H54 (cell line): ENCODE results near the gene PRPF40A.

Experiments used
- DNase-seq: peaks from one replicate; pipeline ENCODE4 v3.0.0; 2011; ENCODE audit warnings: low spot score, mixed read lengths; ENCODE audit not compliant: insufficient read length
- FAIRE-seq: peaks from 3 replicates; lab custom pipeline; 2011; peaks lifted over from hg19 to GRCh38; lab: Jason Lieb, UNC
- POLR2A ChIP-seq: IDR thresholded peaks from 2 replicates; pipeline ENCODE4 v1.6.1; 2011; ENCODE audit warnings: low read depth, mild to moderate bottlenecking, low read length

Gene PRPF40A

DNA sequence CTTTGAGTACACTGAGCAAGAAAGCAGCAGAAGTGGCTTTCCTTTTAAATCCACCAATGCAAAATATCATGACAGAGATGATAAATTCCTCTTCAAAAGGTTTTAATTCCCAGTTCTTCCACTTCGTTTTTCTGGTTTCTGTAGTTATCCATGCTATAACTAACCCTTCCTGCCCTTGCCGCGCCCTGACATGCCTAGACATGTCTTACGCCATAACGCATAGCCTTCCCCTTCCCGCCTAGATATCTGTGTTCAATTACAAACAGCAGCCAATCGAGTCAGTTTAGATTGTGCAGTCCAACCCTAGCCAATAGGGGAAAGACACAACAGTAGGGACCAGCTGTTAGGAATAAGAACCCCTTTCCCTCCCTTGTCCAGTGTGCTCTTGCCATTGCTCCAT lies 16.1 kb downstream of the PRPF40A start:
- DNase-seq, result no peak
- no peak for FAIRE-seq
- TF ChIP-seq POLR2A, result no peak

DNA sequence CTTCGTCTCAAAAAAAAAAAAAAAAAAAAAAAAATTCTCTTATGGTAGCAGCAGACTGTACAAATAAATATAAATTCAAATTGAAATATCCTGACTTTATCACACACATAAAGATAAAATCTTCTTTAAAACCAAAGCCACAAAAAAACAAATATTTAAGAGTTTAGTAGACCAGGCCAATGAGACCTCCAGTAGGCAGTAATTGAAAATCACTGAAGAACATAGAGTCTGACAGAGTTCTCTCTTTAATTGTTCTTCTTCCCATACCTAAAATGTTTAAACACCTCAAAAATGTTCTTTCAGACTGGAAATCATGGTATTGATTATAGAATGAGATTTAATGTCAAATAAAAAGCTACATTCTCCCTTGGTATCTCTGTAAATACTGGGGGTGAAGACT lies 20.8 kb downstream of the PRPF40A start:
- DNase-seq (no peak), FAIRE-seq (no peak)
- no peak for TF ChIP-seq POLR2A

DNA sequence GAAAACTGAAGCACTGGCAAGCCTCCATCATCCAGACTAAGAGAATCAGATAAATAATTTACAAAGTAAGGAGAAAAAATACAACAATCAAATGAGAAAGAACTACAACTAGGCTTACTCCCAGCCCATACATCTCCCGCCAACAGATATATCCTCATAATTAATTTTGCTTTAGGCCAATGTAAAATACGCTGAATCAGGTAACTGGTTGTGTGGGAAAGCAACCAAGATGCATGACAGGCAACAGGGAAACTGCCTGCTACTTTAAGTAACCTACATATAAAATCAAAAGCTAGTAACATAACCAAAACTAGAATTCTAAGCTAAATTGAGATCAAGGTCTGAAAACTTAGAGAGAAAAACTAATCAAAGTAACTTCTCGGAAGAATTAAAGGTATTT lies 21.5 kb downstream of the PRPF40A start:
- TF ChIP-seq POLR2A, result no peak
- FAIRE-seq (no peak), DNase-seq (no peak)

DNA sequence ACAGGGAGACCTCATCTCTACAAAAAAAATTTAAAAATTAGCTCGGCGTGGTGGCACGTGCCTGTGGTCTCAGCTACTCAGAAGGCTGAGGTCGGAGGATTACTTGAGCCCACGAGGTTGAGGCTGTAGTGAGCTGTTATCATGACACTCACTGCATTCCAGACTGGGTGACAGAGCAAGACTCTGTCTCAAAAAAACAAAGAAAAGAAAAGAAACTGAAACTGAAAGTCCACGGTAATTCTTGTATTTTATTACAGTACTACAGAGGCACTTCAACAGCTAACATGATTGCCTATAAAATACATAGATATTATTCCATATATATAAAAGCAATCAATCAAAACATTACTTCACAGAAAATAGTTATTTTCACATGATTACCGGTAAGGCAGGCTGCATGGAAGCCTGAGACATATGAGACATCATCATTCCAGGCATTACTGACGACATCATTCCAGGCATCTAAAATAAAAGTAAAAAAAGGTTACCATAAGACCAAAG lies 23.1 kb downstream of the PRPF40A start:
- DNase-seq (no peak), FAIRE-seq (peak; percentile 89)
- no peak for TF ChIP-seq POLR2A

DNA sequence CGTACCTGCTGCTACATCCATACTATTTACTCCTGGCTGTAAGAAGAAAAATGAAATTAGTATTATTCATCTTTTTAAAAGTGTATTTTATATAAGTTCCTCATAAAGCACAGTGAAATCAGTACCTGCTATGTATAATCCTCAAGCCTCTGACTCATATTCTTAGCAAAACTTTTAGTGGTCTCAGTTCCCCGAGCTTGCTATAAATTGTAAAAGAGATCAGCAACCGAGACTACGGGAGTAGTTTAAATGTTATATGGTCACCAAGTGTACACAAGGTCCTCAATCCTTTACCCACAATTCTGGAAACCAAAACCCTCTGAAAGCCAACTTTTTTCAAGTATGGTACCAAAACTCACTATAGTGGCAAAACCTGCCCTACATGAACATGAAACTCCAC lies 24.2 kb downstream of the PRPF40A start:
- DNase-seq (no peak), FAIRE-seq (no peak)
- TF ChIP-seq POLR2A, result no peak

DNA sequence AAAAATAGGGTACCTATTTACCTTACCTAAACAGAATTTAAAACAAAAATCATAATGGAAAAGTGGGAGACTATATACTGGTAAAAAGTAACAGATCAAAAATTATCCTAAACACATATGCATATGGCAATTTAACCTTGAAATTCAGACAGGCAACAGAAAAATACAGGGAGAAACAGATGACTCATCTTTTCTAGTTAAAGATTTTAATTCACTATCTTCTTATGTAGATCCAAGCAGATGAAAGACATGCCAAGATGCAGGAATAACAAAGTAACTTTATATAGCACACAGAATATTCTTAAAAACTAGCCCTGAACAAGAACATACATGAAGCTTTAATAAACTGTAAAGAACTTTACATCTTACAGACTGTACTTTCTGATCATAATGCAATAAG lies 30.9 kb downstream of the PRPF40A start:
- FAIRE-seq, result no peak

DNA sequence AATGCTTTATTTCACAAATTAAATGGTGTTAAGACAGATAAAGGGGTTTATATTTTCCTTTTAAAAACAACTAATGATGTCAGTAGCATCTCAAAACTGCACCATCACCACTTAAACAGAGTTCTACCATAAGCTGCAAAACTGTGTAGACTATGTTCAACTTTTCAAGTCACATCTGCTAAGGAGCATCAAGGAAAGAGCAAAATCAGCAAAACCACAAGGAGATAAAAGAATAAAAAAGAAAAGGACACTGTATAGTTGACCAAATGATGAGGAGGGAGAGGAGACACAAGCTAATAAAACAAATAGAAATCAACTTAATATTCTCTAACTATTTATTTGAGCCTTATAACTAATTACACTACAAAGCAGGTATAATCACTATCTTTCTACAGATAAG lies 33.9 kb downstream of the PRPF40A start:
- FAIRE-seq (peak; percentile 33), DNase-seq (no peak)
- no peak for TF ChIP-seq POLR2A

More for the DNA sequence above, 30.9 kb downstream of the PRPF40A start:
- DNase-seq, result no peak
- TF ChIP-seq POLR2A, result no peak

DNA sequence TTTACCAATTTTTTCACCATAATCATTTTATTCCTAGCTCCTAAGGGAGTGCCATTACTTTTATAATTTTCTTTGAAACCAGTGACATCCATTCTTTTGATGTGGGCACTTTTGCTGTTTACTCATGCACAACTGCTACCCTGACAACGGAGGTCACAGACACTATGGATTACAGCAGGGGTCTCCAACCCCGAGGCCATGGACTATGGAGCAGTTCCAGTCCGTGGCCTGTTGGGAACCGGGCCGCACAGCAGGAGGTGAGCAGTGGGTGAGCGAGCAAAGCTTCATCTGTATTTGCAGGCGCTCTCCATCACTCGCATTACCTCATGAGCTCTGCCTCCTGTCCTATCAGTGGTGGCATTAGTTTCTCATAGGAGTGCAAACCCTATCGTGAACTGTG lies 34.6 kb downstream of the PRPF40A start:
- no peak for FAIRE-seq
- no peak for TF ChIP-seq POLR2A
- no peak for DNase-seq

DNA sequence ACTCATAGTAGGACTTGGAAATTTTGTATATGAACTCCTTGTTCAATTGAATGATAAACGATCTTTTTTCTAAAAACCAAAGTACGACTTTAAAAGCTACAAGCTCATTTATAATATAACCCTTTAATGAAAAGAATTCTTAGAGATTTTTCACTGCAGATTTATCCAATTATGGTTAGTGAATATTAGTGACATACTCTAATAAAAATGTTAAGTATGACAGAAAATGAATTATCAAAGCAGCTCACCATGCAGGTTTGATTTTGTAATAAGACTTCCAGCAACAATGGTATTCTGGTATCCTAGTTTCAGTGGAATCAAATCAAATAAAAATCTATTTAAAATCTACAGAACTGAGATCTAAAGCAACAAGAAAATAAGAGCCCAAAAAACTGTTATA lies 38.5 kb downstream of the PRPF40A start:
- no peak for FAIRE-seq
- no peak for TF ChIP-seq POLR2A
- DNase-seq, result no peak

DNA sequence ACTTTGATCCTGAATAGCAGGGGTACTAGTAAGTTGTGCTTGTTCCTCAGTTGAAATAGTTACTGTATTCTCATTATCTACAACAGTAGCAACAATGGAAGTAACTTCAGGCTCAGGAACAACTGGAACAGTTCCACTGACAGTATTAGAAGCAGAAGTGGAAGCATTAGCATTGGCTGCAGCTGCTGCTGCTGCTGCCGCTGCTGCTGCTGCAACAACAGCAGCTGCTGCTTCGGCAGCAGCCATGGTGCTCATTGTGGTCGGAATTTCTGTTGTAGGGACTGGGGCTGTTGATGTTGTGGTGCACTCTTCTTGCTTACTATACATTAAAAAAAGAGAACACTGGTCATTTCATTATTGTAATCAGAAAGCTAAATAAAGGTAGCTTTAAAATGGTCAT lies 40.8 kb downstream of the PRPF40A start:
- DNase-seq (no peak), FAIRE-seq (no peak)
- TF ChIP-seq POLR2A, result no peak

DNA sequence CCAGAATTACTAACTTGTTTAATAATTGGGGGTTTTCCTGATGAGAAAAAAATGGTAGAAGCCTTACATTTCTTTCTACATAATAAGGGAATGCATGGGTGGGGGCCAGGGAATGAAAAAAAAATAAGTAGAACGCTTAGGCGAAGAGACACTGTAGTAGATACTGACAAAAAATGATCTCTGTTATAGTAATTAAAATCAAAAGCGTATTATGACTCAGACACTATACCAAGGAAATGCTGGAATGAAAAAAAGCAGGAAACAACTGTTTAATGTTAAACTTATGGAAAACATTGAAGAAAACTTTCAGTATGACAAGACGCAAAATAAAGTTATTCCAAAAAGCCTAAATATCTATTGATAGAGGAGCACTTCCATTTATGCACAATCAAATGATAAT lies 42.9 kb downstream of the PRPF40A start:
- no peak for FAIRE-seq
- no peak for TF ChIP-seq POLR2A
- DNase-seq, result no peak

DNA sequence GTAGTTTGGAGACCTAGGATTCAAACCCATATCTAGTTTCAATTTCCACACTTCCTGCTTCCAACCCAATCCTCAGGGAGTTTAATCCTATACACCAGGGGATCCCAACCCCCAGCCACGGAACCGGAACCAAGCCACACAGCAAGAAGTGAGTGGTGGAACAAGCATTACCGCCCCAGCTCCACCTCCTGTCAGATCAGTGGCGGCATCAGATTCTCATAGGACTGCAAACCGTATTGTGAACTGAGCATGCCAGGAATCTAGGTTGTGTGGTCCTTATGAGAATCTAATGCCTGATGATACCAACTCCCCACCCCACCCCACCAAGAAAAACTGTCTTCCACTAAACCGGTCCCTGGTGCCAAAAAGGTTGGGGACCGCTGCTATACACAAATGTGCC lies 52.5 kb downstream of the PRPF40A start:
- DNase-seq (no peak), FAIRE-seq (no peak)
- no peak for TF ChIP-seq POLR2A

DNA sequence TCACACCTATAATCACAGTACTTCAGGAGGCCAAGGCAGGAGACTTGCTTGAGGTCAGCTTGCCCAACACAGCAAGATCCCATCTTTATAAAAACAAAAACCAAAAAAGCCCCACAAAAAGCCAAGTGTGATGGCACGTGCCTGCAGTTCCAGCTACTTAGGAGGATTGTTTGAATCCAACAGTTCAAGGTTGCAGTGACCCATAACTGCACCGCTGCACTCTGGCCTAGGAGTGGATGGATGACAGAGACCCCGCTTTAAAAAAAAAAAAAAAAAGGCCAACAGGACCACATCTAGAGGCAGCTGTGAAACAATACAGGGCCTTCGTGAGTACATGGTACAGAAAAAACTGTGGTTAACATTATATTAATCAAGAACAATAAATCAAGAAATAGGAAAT lies 56.2 kb downstream of the PRPF40A start:
- TF ChIP-seq POLR2A, result no peak
- DNase-seq, result no peak
- FAIRE-seq, result no peak

DNA sequence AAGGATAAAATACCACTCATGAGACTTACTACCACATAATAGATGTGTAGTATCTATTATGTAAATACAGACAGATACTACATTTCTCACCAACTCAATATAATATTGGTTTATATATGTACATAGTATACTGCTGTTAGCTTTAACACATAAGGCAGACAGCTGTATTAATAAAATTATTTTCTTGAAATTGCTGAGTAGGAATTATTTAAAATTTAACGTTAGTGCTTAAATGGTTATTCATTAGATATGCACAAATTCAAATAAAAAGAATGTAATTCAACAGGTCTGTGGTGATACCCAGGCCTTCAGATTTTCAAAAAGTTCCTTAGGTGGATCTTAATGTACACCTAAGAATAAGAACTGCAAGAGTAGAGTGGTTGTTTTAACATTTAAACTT lies 59.0 kb downstream of the PRPF40A start:
- FAIRE-seq, result no peak
- DNase-seq, result no peak
- no peak for TF ChIP-seq POLR2A

DNA sequence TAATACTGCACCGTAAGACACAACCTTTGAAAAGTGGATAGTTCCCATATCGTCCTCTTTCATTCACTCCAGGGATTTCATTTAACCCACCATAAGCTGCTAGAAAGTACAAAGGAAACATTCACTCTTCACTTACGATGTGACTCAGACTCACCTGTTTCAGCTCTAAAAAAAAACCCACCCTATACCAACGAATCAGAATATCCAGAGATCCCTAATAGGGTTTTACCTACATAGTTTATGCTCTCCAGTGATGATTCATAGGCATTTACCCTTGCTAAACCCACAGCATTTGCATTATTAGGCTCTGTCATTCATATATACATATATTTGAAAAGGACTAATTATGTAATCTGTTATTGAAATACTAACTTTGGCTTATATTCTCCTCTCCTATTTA lies 60.2 kb downstream of the PRPF40A start:
- TF ChIP-seq POLR2A, result no peak
- FAIRE-seq, result no peak
- DNase-seq, result no peak

DNA sequence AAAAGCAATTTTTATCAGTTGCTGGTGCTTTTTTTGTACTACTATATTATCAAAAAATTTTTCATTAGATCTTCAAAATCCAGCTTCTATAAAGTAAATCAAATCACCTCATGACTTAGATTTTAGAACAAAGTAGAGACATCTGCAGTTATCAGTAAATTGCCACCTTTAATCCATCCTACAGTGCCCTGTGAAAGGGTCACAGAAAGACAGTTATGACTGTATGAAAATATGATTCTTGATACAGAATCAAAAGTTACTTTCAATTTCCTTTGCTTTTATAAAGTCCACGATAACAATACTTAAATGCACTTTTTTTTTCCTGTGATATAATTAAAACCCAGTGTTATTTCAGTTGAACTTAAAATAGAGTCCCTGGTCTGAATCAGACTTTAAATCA lies 61.4 kb downstream of the PRPF40A start:
- no peak for TF ChIP-seq POLR2A
- no peak for FAIRE-seq
- DNase-seq, result no peak
